GM12875 (cell line): ENCODE measurements around the gene FBN1.

ENCODE experiments used
- H3K4me3 ChIP-seq: one replicate; pipeline ENCODE4 v1.5.1; 2011; ENCODE audit warnings: low read depth, low read length, control low read depth
- TF ChIP-seq, protein P1 (sequence below): IDR thresholded peaks from 2 replicates; pipeline ENCODE4 v1.5.1; 2011; ENCODE audit warnings: low read depth, mild to moderate bottlenecking, control low read depth, inconsistent platforms, low read length, moderate library complexity, borderline replicate concordance; ENCODE audit not compliant: insufficient read depth

FBN1 gene

DNA sequence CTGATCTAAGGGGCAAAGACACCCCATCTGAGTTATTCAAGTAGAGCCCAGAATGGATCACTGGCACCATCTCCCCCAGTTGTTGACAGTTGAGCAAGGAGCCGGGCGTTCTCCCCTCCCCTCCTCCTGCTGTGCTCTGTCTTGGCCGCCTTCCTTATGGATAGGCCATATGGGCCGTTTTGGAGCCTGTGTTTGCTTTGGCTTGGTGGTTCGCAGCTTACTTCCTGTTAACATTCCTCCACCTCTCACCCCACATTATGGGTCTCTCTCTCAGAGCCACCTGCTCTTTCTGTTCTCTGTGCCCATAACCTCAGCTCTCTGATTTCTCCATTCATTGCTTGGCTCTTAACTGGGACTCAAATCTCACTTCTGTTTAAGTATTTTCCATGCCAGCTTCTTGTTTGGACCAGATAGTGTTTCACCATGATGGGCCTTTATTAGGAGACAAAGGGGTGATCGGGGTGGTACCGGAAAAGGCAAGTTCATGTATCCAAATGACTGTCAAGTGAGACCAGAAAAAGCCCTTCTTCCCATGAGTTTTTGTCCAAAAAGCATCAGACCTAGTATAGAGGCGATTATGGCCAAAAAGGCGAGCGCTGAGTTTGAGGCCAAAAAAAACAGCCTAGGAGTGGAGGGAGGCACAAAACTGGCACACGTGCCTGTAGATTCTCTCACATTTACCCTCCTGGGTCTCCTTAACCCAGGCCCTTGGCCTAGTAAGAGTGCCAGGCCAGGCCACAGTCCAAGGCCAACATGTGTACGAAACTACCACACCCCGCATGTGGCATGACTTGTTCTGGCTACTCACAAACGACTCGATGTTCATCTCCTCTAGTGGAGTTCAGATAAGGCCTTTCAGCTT, 251.6 kb downstream of the FBN1 start:
- TF ChIP-seq, protein P1, sequence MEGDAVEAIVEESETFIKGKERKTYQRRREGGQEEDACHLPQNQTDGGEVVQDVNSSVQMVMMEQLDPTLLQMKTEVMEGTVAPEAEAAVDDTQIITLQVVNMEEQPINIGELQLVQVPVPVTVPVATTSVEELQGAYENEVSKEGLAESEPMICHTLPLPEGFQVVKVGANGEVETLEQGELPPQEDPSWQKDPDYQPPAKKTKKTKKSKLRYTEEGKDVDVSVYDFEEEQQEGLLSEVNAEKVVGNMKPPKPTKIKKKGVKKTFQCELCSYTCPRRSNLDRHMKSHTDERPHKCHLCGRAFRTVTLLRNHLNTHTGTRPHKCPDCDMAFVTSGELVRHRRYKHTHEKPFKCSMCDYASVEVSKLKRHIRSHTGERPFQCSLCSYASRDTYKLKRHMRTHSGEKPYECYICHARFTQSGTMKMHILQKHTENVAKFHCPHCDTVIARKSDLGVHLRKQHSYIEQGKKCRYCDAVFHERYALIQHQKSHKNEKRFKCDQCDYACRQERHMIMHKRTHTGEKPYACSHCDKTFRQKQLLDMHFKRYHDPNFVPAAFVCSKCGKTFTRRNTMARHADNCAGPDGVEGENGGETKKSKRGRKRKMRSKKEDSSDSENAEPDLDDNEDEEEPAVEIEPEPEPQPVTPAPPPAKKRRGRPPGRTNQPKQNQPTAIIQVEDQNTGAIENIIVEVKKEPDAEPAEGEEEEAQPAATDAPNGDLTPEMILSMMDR, result no peak

DNA sequence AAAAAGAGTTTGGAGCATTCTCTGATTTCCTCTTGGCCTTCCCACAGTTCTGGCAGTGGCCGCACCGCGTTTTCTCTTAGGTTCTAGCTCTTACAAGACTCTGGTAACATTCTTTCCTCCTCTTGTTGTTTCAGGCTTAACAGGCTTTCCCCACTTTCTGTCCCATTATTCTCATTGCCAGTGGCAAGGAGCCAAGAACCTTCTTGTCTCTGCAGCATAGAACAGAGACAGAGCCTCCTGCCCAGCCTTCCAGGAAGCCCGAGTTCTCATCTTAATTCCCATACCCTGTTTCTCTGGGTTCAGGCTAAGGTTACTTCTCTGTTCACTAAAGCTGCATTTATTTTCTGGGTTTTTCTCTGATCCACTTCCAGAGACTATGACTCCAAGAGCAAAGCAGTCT, 253.2 kb downstream of the FBN1 start:
- H3K4me3 ChIP-seq, result no peak overlapping the region
- TF ChIP-seq, protein P1, result no peak

More for the DNA sequence above, 251.6 kb downstream of the FBN1 start:
- H3K4me3 ChIP-seq, result no peak overlapping the region

DNA sequence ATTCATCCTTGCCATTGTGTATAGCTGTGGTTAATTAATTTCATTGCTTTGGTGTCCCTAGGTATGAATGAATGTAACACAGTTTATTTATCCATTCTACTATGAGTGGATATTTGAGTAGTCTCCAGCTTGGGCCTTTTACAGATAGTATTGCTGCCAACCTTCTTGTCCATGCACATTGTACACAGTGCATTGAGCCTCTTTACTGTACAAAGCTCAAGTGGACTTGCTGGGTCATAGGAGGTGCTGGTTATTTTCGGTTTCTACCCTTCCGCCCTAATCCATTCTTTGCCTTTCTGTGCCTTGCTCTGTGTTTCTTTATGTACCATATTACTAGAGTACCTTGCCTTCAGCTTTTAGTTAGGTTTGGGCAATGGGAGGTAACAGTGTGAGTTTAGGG, 253.6 kb downstream of the FBN1 start:
- no peak overlapping the region for H3K4me3 ChIP-seq
- TF ChIP-seq, protein P1, result no peak

DNA sequence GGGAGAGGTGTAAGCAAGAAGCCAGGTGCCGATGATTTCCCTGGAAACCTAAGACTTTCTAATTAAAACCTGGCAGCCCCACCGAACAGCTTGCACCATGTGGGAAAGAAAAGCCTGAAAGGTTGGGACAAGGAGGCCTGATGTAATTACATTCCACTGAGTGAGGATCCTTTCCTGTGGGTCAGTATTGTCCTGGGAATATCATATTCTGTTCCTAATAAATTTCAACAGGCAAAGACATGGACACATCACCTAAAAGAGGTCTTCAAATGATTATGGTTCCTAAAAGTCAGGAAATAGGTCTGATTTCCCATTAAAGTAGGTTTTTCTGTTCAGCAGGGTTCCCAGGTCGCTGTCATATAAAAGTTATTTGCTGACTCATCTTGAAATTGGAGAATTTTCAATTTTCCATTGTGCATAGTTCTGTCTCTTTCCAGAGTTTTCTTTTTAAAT, 255.8 kb downstream of the FBN1 start:
- TF ChIP-seq, protein P1, result no peak
- H3K4me3 ChIP-seq, result no peak overlapping the region

DNA sequence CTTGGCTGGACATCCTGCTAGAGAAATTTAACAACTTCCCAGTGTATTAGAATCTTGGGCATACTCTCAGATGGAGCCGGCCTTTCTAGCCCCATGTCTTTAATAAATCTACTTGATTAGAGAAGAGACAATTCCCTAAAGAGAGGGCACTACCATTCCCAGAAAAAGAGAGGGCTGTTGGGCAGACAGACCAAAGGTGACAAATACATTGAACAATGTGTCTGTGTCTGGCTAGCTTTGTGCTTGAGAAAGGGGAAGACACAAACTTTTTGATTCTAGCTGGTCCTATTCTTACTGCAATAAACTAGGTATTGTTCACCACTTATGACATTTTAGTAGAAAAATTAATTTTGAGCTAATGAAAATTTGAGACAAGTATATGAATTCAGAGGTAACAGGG, 256.6 kb downstream of the FBN1 start:
- H3K4me3 ChIP-seq, result no peak overlapping the region
- TF ChIP-seq, protein P1, result no peak

DNA sequence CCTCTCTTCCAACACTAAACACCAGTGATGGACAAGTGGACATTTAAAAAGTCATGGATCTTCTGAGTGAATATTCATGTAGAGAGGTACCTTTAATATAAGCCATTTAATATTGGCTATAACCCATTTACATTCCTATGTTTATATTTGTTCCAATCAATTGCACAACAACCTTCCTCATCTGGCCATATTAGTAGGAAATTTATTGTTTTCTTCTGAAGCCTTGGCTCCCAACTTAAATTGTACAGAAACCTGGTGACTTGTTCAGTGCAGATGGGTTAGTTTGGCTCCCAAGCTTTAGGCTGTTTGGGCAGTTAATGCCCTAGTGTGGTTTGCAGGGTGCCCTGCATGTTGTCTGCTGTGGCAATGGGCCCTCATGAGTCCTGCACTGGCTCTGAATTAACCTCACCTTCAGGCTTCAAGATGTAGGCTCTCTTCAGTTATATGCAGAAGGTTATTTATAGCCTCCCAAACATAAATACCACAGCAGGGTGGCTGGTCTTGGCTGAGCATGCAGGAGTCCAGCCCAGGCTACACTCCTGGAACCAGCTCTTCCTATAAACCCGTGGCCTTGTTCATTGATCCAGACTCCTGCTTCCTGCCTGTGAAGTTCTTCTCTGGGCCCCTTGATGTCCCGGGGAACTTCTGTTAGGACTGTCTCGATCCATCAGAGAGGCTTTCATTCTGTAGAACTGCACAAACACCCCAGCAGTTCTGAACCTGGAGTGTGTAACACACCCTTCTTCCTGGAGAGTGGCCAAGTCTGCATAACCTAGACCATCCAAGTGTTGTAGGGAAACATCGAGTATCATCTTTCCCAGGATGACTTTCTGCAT, 257.3 kb downstream of the FBN1 start:
- TF ChIP-seq, protein P1, result no peak
- no peak overlapping the region for H3K4me3 ChIP-seq
